IPS-20b (cell line): ENCODE measurements around the gene SCFD1.

Source experiments
- H3K27ac ChIP-seq: one replicate; pipeline ENCODE4 v1.5.1; 2013; ENCODE audit warnings: low read length
- H3K27me3 ChIP-seq: 2 replicates; pipeline ENCODE4 v1.6.1; 2013; ENCODE audit warnings: mild to moderate bottlenecking, low read length, inconsistent platforms; ENCODE audit not compliant: insufficient read depth
- H3K36me3 ChIP-seq: 2 replicates; pipeline ENCODE4 v1.6.1; 2013; ENCODE audit warnings: low read depth, mild to moderate bottlenecking, inconsistent platforms, low read length, moderate library complexity; ENCODE audit not compliant: insufficient read depth
- H3K4me1 ChIP-seq: 2 replicates; pipeline ENCODE4 v1.6.1; 2013; ENCODE audit warnings: mild to moderate bottlenecking, control low read depth, inconsistent platforms, low read length, moderate library complexity; ENCODE audit not compliant: insufficient read depth
- H3K4me3 ChIP-seq: 2 replicates; pipeline ENCODE4 v1.5.1; 2013; ENCODE audit warnings: mild to moderate bottlenecking, low read length, inconsistent platforms
- H3K9ac ChIP-seq: 2 replicates; pipeline ENCODE4 v1.6.1; 2013; ENCODE audit warnings: low read depth, mild to moderate bottlenecking, inconsistent platforms, low read length, moderate library complexity
- H3K9me3 ChIP-seq: 2 replicates; pipeline ENCODE4 v1.6.1; 2013; ENCODE audit warnings: mild to moderate bottlenecking, low read depth, low read length, inconsistent platforms; ENCODE audit not compliant: insufficient read depth

SCFD1 gene

GRCh38 chr14:30719137-30719536 lies 97.0 kb downstream of the SCFD1 start:
- H3K36me3 ChIP-seq = peaks cover 24% of the 10 kb centered on the region
- H3K9me3 ChIP-seq = no peaks in the 10 kb centered on the region

GRCh38 chr14:30725763-30726162 lies 103.6 kb downstream of the SCFD1 start:
- Histone ChIP-seq H3K9ac (no peak overlapping the region), H3K4me1 (no peaks in the 10 kb centered on the region), H3K4me3 (no peak overlapping the region), H3K9me3 (no peaks in the 10 kb centered on the region), H3K27me3 (no peaks in the 10 kb centered on the region), H3K36me3 (peaks cover 46% of the 10 kb centered on the region), H3K27ac (no peak overlapping the region)

More at GRCh38 chr14:30719137-30719536, 97.0 kb downstream of the SCFD1 start:
- Histone ChIP-seq H3K4me3 (no peak overlapping the region), H3K27ac (no peak overlapping the region), H3K27me3 (no peaks in the 10 kb centered on the region), H3K4me1 (no peaks in the 10 kb centered on the region), H3K9ac (no peak overlapping the region)

DNA sequence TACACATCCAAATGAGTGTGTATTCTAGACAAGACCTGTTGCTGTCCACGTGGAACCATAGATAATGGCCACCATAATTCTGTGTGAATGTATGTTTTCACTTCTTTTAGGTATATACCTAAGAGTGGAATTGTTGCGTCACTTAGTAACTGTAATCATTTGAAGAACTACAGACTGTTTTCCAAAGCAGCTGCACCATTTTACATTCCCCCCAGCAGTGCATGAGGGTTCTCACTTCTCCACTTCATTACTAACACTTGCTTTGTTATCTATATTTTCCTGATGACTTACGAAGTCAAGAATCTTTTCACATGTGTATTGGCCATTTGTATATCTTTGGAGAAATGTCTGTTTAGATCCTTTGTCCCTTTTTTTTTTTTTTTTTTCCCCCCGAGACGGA lies 106.4 kb downstream of the SCFD1 start:
- H3K4me1 ChIP-seq = no peaks in the 10 kb centered on the region
- peaks cover 40% of the 10 kb centered on the region; the same call in 1 of the 2 replicates for H3K36me3 ChIP-seq

GRCh38 chr14:30737916-30738315 lies 115.8 kb downstream of the SCFD1 start:
- H3K27me3 ChIP-seq = no peaks in the 10 kb centered on the region
- H3K9me3 ChIP-seq = 0 out of 2 replicates have a peak, but pooled peaks cover 3% of the 10 kb centered on the region

More for the DNA sequence above, 106.4 kb downstream of the SCFD1 start:
- Histone ChIP-seq H3K9me3 (no peaks in the 10 kb centered on the region), H3K4me3 (no peak overlapping the region), H3K27ac (no peak overlapping the region), H3K9ac (no peak overlapping the region), H3K27me3 (no peaks in the 10 kb centered on the region)

GRCh38 chr14:30738978-30739377 lies 116.9 kb downstream of the SCFD1 start:
- 0 out of 2 replicates have a peak, but pooled peaks cover 3% of the 10 kb centered on the region for H3K9me3 ChIP-seq
- H3K27me3 ChIP-seq = no peaks in the 10 kb centered on the region
- no peak overlapping the region for H3K4me3 ChIP-seq
- H3K27ac ChIP-seq = no peak overlapping the region
- H3K36me3 ChIP-seq = peaks cover 24% of the 10 kb centered on the region
- no peaks in the 10 kb centered on the region for H3K4me1 ChIP-seq
- no peak overlapping the region for H3K9ac ChIP-seq

More at GRCh38 chr14:30737916-30738315, 115.8 kb downstream of the SCFD1 start:
- no peaks in the 10 kb centered on the region for H3K4me1 ChIP-seq
- peaks cover 30% of the 10 kb centered on the region for H3K36me3 ChIP-seq
- no peak overlapping the region for H3K4me3 ChIP-seq
- no peak overlapping the region for H3K27ac ChIP-seq
- no peak overlapping the region for H3K9ac ChIP-seq

DNA sequence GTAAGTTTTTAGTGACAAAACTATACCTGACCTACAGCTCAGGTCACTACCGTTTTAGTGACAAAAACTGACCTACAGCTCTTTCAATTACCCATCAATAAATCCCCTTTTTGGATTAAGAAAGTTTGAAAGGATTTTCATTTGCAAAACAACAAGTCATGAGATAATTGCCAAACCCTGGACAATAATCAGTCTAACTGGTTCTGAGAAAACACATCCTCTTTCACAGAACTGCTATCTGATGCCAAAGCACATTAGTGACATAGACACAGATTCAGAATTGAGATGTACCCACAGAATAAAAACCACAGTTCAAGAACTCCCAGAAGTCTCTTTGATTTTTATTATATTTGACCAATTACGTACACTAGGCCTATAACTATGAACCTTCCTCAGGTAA lies 126.2 kb downstream of the SCFD1 start:
- Histone ChIP-seq H3K27me3 (no peaks in the 10 kb centered on the region), H3K9ac (no peak overlapping the region), H3K36me3 (no peaks in the 10 kb centered on the region), H3K27ac (no peak overlapping the region), H3K9me3 (no peaks in the 10 kb centered on the region), H3K4me1 (no peaks in the 10 kb centered on the region), H3K4me3 (no peak overlapping the region)

- no peaks in the 10 kb centered on the region for H3K4me1 ChIP-seq
- no peak overlapping the region for H3K27ac ChIP-seq
- no peak overlapping the region for H3K9ac ChIP-seq
- H3K27me3 ChIP-seq = no peaks in the 10 kb centered on the region
- no peak overlapping the region for H3K4me3 ChIP-seq
- no peaks in the 10 kb centered on the region for H3K36me3 ChIP-seq
- H3K9me3 ChIP-seq = no peaks in the 10 kb centered on the region
Observed at GRCh38 chr14:30751646-30752416, 129.7 kb downstream of the SCFD1 start.

DNA sequence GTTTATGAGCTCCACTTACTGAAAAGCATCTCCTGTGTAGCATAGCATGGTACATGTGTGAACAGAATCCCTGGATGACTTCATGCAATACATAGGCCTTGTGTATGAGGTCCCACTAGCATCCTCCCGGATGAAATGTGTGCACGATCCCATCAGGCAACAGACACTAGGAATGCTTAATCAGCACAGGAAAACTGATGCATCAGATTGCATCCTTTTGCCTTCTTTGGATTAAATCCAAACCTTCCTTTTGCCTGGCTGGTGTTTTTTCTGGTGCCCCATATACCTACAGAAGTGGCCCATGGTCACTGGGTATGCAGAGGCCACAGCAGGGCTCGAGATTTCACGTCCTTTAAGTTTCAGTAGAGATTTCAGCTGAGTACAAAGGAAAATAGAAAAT lies 131.3 kb downstream of the SCFD1 start:
- Histone ChIP-seq H3K9ac (no peak overlapping the region), H3K27ac (no peak overlapping the region), H3K4me3 (no peak overlapping the region), H3K9me3 (no peaks in the 10 kb centered on the region), H3K4me1 (no peaks in the 10 kb centered on the region), H3K27me3 (no peaks in the 10 kb centered on the region), H3K36me3 (no peaks in the 10 kb centered on the region)

GRCh38 chr14:30754778-30755177 lies 132.7 kb downstream of the SCFD1 start:
- Histone ChIP-seq H3K9ac (no peak overlapping the region), H3K27me3 (no peaks in the 10 kb centered on the region), H3K4me1 (no peaks in the 10 kb centered on the region), H3K4me3 (no peak overlapping the region), H3K36me3 (no peaks in the 10 kb centered on the region), H3K9me3 (no peaks in the 10 kb centered on the region), H3K27ac (no peak overlapping the region)

DNA sequence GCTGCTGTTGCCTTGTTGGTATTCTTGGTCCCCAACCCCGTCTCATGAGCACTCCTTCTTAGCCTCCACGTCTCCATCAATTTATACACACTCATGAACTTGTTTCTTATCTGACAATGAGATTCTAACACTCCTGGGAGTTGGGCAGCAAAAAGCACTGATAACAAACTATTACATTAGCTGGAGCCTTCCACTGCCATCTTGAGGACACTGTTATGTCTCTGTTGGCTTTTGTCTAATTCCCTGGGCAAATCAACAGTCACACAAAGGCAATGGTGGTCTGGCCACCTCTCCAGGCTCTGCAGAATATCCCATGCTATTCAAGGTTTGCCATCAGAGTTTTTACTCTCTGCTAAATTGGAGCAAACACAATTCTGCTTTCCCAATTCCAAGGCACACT lies 134.5 kb downstream of the SCFD1 start:
- H3K4me1 ChIP-seq = no peaks in the 10 kb centered on the region
- no peak overlapping the region for H3K4me3 ChIP-seq
- no peaks in the 10 kb centered on the region for H3K9me3 ChIP-seq
- H3K27ac ChIP-seq = no peak overlapping the region
- H3K27me3 ChIP-seq = no peaks in the 10 kb centered on the region
- H3K36me3 ChIP-seq = no peaks in the 10 kb centered on the region
- H3K9ac ChIP-seq = no peak overlapping the region

- Histone ChIP-seq H3K9me3 (peaks cover under 1% of the 10 kb centered on the region; the same call in 1 of the 2 replicates), H3K9ac (no peak overlapping the region), H3K4me1 (no peaks in the 10 kb centered on the region), H3K27ac (no peak overlapping the region), H3K4me3 (no peak overlapping the region), H3K36me3 (no peaks in the 10 kb centered on the region), H3K27me3 (no peaks in the 10 kb centered on the region)
Observed at GRCh38 chr14:30757082-30757481, 135.0 kb downstream of the SCFD1 start.
